ENCODE data around the gene IBA57. TPM values are rescaled to one million over a fixed set of nuclear protein-coding genes. Genes with fewer than 3 reads are reported as not detected.
"Not testable (repeated sequence)": the region's sequence is repeated elsewhere in the genome, so short reads cannot be mapped to it uniquely, and the experiment has no call there.

IBA57 gene
- polyA plus RNA-seq, 1 donor: 5.3 TPM

GRCh38 chr1:228226956-228227791 lies 61.6 kb downstream of the IBA57 start:
- no peak for DNase-seq

- not testable (repeated sequence) for DNase-seq
Measured at GRCh38 chr1:228228147-228228546, 62.5 kb downstream of the IBA57 start.

GRCh38 chr1:228228601-228229074 lies 63.0 kb downstream of the IBA57 start:
- no peak for DNase-seq

- no peak for DNase-seq
Measured at GRCh38 chr1:228231189-228231588, 65.6 kb downstream of the IBA57 start.

Other genes starting within 250 kb of the IBA57 start
- 11.3 TPM for gene WNT9A, start 217.9 kb upstream of the IBA57 start, polyA plus RNA-seq (ENCODE audit: insufficient read length)
- not detected for gene WNT3A, start 158.8 kb upstream of the IBA57 start, polyA plus RNA-seq (ENCODE audit: insufficient read length)
- gene ARF1, start 83.1 kb upstream of the IBA57 start, polyA plus RNA-seq (ENCODE audit: insufficient read length): 250 TPM
- gene C1orf35, start 62.5 kb upstream of the IBA57 start, polyA plus RNA-seq (ENCODE audit: insufficient read length): 15.5 TPM
- 35.6 TPM for gene MRPL55, start 56.5 kb upstream of the IBA57 start, polyA plus RNA-seq (ENCODE audit: insufficient read length)
- 153 TPM for gene GUK1, start 25.5 kb upstream of the IBA57 start, polyA plus RNA-seq (ENCODE audit: insufficient read length)
- gene GJC2, start 15.9 kb upstream of the IBA57 start, polyA plus RNA-seq (ENCODE audit: insufficient read length): 1.2 TPM
- gene OBSCN, start 42.2 kb downstream of the IBA57 start, polyA plus RNA-seq (ENCODE audit: insufficient read length): 556 TPM
- gene TRIM11, start 241.0 kb downstream of the IBA57 start, polyA plus RNA-seq (ENCODE audit: insufficient read length): 7.4 TPM

Measured in hindlimb muscle (tissue), 1 donor.